Measurements from ENCODE around the gene ATG3.
"Not testable (repeated sequence)": the region's sequence is repeated elsewhere in the genome, so short reads cannot be mapped to it uniquely, and the experiment has no call there.

ATG3 gene

DNA sequence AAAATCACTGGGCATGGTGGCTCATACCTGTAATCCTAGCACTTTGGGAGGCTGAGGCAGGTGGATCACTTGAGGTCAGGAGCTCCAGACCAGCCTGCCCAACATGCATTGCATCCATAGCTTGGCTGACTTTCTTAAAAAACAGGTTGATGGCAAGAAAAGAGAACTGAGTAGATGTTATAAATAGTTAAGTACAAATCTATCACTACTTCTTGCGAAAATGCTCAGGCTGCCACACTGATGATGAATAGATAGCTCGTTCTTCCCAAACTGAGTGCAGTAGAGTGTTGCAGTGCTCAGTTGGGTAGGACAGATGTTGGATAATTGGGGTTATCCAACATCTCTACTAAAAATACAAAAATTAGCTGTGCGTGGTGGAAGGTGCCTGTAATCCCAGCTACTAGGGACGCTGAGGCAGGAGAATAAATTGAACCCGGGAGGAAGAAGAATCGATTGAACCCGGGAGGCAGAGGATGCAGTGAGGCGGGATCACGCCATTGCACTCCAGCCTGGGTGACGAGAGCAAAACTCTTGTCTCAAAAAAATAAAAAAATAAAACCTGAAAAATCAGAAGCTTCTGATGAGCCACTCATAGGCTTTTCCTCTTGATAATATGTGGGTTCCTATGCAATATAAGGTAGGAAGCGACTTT, 63.7 kb downstream of the ATG3 start:
- DNase-seq, result no peak

DNA sequence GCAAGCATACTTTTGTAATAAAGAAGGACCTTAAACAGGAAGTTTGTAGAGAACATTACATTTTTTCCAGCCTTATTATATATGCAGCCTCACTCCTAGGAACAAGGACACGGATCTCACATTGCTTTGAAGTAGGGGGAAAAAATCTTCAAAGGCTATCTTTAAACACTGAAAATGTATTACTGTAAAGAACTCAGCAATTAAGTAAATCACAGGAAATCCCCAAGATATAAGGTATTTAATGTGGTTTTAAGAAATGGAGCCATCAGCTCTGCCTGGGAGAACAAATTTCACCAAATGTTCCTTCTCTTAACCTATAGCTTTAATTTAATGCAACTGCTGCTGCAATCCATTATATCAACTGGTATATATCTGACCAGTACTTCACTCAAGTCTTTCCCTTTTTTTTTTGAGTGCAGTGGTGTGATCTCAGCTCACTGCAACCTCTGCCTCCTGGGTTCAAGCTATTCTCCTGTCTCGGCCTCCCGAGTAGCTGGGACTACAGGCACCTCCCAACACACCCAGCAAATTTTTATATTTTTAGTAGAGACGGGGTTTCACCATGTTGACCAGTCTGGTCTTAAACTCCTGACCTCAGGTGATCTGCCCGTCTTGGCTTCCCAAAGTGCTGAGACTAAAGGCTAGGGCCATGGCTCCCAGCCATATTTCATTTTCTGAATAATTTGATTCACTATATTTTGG, 65.2 kb downstream of the ATG3 start:
- DNase-seq, result no peak

DNA sequence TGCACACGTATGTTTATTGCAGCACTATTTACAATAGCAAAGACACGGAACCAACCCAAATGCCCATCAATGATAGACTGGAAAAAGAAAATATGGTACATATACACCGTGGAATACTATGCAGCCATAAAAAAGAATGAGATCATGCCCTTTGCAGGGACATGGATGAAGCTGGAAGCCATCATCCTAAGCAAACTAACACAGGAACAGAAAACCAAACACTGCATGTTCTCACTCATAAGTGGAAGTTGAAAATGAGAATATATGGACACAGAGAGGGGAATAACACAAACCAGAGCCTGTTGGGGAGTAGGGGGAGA, 67.4 kb downstream of the ATG3 start:
- DNase-seq, result not testable (repeated sequence)

DNA sequence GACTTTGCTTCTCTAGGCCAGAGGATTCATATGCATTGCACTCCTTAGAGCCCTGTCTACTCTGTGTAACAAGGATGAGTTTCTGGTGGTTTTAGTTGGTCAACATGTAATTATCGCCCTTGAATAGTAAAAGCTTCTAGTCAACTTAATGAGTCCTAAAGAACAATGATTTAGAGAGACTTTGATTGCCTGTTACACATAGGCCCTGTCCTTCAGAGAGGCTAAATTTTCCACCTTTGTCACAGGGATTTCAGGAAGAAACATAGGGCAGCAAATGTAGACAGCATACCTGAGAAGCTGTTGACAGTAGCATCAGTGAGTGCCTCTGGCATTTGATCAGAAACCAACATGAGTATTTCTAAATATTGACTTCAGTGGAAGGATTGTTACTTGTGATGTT, 69.6 kb downstream of the ATG3 start:
- DNase-seq, result no peak

DNA sequence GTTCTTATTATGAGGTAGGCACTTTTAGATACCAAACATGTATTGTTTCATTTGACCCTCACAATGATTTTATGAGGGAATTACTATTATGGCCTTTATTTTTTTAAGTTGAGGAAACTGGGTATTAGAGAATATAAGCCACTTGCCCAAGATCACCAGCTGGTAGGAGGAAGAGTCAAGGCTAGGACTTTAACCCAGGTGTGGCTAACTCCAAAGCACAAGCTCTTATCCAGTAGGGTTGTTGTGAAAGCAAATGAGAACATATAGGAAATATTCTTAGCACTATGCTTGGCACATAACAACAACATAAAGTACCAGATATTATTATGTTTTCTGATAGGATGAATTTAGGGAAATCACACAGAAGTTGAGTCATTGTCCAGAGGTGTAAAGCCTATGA, 70.4 kb downstream of the ATG3 start:
- DNase-seq, result no peak

DNA sequence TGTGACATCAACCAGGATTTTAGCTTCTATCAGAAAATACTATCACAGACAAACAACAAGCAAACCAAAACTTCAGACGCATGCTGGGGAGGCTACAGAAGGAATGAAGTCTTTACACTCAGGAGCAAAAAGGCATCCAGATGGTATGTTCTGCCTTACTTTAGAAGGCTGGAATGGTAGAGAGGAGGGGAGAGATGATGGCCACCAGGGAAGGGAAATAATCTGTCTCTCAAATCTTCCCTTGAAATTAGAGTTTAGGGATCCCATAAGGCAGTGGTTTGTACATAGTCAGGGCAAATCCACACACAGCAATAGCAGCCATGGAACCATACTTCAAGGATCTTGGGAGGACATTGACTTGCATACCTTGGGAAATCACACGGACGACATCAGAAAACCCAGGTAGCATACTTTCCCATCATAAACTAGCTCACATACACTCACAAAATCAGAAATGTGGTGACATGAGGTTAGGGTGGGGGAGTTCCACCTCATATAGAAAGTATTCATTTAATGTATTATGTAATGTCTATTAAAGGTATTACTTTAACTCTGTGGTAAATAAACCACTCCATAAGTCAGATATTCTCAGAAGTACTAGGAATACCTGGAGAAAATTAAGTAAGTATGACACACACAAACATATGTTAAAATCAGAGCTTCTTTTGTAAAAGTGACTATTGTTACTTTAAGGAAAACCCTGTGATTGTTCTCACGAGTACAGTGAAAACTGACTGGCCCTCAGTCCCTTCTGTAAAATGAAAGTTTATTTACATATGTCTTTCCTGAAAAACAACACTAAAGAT, 71.9 kb downstream of the ATG3 start:
- no peak for DNase-seq

DNA sequence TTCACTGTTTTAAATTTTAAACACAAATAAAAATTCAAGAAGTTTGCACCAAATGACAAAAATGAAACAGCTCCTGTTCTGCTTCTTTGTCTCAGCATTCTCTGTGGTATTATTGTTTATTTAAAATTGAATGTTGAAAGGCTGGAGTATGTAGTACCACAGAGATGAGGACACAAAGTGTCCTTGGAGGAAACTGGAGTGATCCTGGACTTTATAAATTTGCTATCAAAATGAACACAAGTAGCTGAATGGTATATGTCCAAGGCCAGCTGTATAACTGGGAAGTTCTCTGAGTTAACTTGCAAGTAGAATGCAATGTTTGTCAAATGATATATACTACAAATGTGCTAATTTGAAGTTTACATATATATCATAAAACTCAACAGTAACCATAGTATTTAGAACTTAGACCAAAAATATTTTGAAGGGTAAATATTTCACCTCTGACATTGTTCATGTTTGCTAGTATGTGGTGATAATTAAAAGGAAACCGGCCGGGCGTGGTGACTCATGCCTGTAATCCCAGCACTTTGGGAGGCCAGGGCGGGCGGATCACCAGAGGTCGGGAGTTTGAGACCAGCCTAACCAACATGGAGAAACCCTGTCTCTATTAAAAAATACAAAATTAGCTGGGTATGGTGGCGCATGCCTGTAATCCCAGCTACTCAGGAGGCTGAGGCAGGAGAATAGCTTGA, 74.8 kb downstream of the ATG3 start:
- no peak for DNase-seq

DNA sequence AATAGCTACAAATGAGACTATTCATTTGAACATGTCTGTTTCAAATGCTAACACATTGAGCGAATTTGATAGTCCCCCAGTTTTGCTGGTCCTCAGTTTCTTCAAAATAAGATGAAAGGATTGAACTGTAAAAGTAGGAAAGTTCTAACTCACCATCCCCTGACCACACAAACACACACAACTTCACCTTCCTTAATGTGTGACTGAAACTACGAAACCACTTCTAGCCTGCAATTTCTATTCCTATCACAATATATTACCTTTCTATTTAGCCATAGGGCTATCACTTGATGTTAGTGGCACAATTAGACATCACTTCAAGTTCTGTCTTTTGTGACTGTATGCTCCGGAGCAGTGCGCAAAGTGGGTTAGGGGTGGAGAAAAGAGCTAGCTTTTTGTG, 77.4 kb downstream of the ATG3 start:
- no peak for DNase-seq

DNA sequence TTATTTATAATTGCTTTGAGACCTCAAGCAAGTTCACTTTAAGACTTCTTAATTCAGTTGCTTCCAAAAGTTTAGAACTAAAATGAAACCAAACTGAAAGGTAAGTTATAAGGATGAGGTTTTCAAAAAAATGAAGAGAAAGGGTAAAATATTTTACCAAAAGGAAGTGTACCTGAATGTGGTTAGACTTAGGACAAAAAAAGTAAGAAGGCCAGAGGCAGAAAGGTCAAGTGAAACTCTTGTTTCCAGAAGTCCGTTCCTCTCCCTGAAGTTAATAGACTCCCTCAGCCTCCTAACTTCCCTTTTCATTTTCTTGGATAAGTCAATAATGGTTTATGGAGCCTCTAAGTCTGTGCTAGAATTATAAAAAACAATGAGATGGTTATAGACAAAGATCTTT, 79.1 kb downstream of the ATG3 start:
- no peak for DNase-seq
